ENCODE measurements around the gene ABLIM2.
"Not testable (repeated sequence)": the region's sequence is repeated elsewhere in the genome, so short reads cannot be mapped to it uniquely, and the experiment has no call there.

Gene ABLIM2

DNA sequence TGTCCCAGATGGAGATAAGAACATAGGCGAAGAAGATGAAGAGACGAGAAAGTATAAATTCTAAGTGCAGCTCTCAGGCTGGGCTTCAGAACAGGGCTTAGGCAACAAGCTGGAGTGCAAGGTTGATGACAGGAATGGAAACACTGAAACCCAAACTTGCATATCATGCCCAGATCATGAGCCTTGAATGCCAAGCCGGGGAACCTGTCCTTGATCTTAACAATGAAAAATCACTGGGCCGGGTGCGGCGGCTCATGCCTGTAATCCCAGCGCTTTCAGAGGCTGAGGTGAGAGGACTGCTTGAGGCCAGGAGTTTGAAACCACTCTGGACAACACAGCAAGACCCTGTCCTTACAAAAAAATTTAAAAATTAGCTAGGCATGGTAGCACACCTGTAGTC lies 236.1 kb downstream of the ABLIM2 start:
- in situ Hi-C loops (cut with MboI; ENCODE audit: low sequenced_read_pairs), result no loop called here

DNA sequence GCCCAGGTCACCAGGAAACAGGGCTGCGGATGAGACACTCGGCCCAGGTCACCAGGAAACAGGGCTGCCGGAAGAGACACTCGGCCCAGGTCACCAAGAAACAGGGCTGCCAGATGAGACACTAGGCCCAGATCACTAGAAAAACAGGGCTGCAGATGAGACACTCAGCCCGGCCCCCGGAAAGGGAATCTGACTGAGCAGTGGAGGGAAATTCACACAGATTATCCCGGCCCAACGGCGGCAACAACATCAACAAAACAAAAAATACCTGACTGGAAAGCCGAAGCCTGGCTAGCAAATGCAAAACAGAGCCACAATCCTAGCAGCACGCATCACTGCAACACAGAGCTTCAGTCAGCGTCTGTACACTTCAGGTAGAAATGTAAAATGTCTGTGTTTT lies 239.6 kb downstream of the ABLIM2 start:
- in situ Hi-C loops (cut with MboI; ENCODE audit: low sequenced_read_pairs), result no loop called here

GRCh38 chr4:7918187-7918586 lies 240.4 kb downstream of the ABLIM2 start:
- in situ Hi-C loops (cut with MboI; ENCODE audit: low sequenced_read_pairs), result not testable (repeated sequence)

GRCh38 chr4:7917669-7918068 lies 240.9 kb downstream of the ABLIM2 start:
- in situ Hi-C loops (cut with MboI; ENCODE audit: low sequenced_read_pairs), result no loop called here

GRCh38 chr4:7915875-7916242 lies 242.8 kb downstream of the ABLIM2 start:
- in situ Hi-C loops (cut with MboI; ENCODE audit: low sequenced_read_pairs), result no loop called here
